Adrenal gland (tissue), 19 donors: Measurements from ENCODE around the gene DDX41. TPM values are rescaled to one million over a fixed set of nuclear protein-coding genes. Genes with fewer than 3 reads are reported as not detected.
A peak's percentile ranks its signal among the peaks of the same experiment; 100 is the strongest.
"Not testable (repeated sequence)": the region's sequence is repeated elsewhere in the genome, so short reads cannot be mapped to it uniquely, and the experiment has no call there.

Source experiments
- DNase-seq, 7 donors: peaks; one replicate each; pipeline ENCODE4 v3.0.0-alpha.2; 2019 to 2020
- H3K27ac ChIP-seq, 5 donors: fragments of 200-600 bp; sonication (generic) in 4 of 5; 1 replicate in 3 of 5; 2 replicates in 2 of 5; pipeline versions ENCODE4 v1.5.1 to v1.8.0; 2016 to 2020; ENCODE audit warnings: mild to moderate bottlenecking in 1 of 5
- H3K27me3 ChIP-seq: fragments of 200-600 bp; 2 replicates; pipeline ENCODE4 v1.8.0; 2021
- H3K36me3 ChIP-seq, 2 donors: fragments of 200-600 bp; replicated peaks in 1 of 2; 1 replicate in 1 of 2; 2 replicates in 1 of 2; pipeline versions ENCODE4 v1.5.1 to v1.8.0; 2018 to 2022
- H3K4me1 ChIP-seq, 2 donors: fragments of 200-600 bp; replicated peaks in 1 of 2; 1 replicate in 1 of 2; 2 replicates in 1 of 2; pipeline versions ENCODE4 v1.5.1 to v1.8.0; 2018 to 2021
- H3K4me3 ChIP-seq, 4 donors: fragments of 200-600 bp; sonication (generic) in 3 of 4; one replicate each; pipeline ENCODE4 v1.5.1; 2016 to 2018
- H3K9me3 ChIP-seq, 3 donors: fragments of 200-600 bp; sonication (generic) in 1 of 3; replicated peaks in 1 of 3; 1 replicate in 2 of 3; 2 replicates in 1 of 3; pipeline versions ENCODE4 v1.5.1 to v1.8.0; 2016 to 2021
- CTCF ChIP-seq, 6 experiments: fragments of 450-650 bp in 4 of 6; fragments of 200-600 bp in 2 of 6; sonication (generic) in 1 of 6; IDR thresholded peaks; 1 replicate in 5 of 6; 2 replicates in 1 of 6; pipeline versions ENCODE4 v1.5.1 to v1.8.0; 2016 to 2021; ENCODE audit warnings: antibody characterized with exemption in 6 of 6, mild to moderate bottlenecking in 2 of 6, moderate library complexity in 1 of 6
- POLR2A ChIP-seq, 2 donors: fragments of 450-650 bp; IDR thresholded peaks; one replicate each; pipeline ENCODE4 v1.6.1; 2017; ENCODE audit warnings: antibody characterized with exemption in 2 of 2, mild to moderate bottlenecking in 2 of 2, moderate library complexity in 1 of 2
- WGBS, 4 donors: extraction: QIAGEN DNeasy Blood & Tissue Kit in 2 of 4; methylation state at CpG; one replicate each; pipeline versions ENCODE4 v1.1.5 to v1.1.7; 2013 to 2017; 5-methylcytosine and 5-hydroxymethylcytosine counted together
- intact Hi-C, 2 donors: fragments of 100-400 bp; cut with DNase I; formaldehyde crosslinking; loops; one replicate each; pipeline versions ENCODE4 v1.14.1 to v1.15.0; 2022 to 2023
- long read RNA-seq, 10 donors: library from polyadenylated mRNA in 3 of 10; unstranded in 2 of 10; stranded (forward) in 1 of 10; transcript quantifications; one replicate each; pipeline ENCODE4 v2.0.0 and lab custom pipeline, GENCODE V29; 2021 to 2026
- polyA plus RNA-seq, 3 donors: library from polyadenylated mRNA; stranded (reverse); fragments of 200-250 nt in 2 of 3; fragments of 350-450 nt in 1 of 3; fragmentation: Illumina TruSeq in 1 of 3; extraction: RNeasy Lipid Tissue Mini Kit (QIAGEN cat#74804) in 1 of 3; gene quantifications; one replicate each; pipeline ENCODE4 v1.2.3, GENCODE V29; 2013 to 2014
- total RNA-seq, 9 donors: library from RNA; depleted of rRNA in 4 of 9; stranded (reverse); fragments of >200 nt in 4 of 9; fragments of 120-200 nt in 1 of 9; fragmentation: NEBNext Ultra II Directional in 1 of 9; extraction: Animal tissue kit (Norgen Biotek cat#: 25700) in 1 of 9; gene quantifications; one replicate each; pipeline versions ENCODE4 v1.1.0 to v1.2.4, GENCODE V29; 2013 to 2023
- donor health status: healthy with polysubstance abuse.
- donor health status: Bipolar disorder and iron deficiency.
- donor health status: DM: yes; HTN: yes; CAD: no.
- donor health status: DM: no; HTN: no; CAD: no.
- donor health status: DM: no; HTN: no; CAD: no.
- donor health status: DM: yes; HTN: yes; CAD: no.

DDX41 gene
- total RNA-seq (100 to 1,000 TPM in 6 of 9 donors, 10 to 100 TPM in 3; 71.4 to 180 (median 112) TPM), polyA plus RNA-seq (100 to 1,000 TPM in 2 of 3 donors, 10 to 100 TPM in 1; 47.0 to 145 (median 124) TPM)
- long read RNA-seq, donor 1, partial matches to known transcripts: 17 of 24 reads
- long read RNA-seq, donor 1, other reads (novel, unspliced or antisense): 0 of 24 reads
- long read RNA-seq, donor 2, partial matches to known transcripts: 13 of 17 reads
- long read RNA-seq, donor 2, other reads (novel, unspliced or antisense): 0 of 17 reads
- long read RNA-seq, donor 3, partial matches to known transcripts: 8 of 14 reads
- long read RNA-seq, donor 3, other reads (novel, unspliced or antisense): 0 of 14 reads
- long read RNA-seq, donor 4, transcript DDX41-208 (17 exons, 2,607 nt): major isoform, 7 of 13 reads
- long read RNA-seq, donor 4, partial matches to known transcripts: 5 of 13 reads
- long read RNA-seq, donor 4, other reads (novel, unspliced or antisense): 0 of 13 reads
- long read RNA-seq, donor 5, transcript DDX41-208 (17 exons, 2,607 nt): major isoform, 59 of 83 reads
- long read RNA-seq, donor 5, transcript DDX41-201 (16 exons, 2,137 nt): minor isoform, 5 of 83 reads
- long read RNA-seq, donor 5, partial matches to known transcripts: 10 of 83 reads
- long read RNA-seq, donor 5, other reads (novel, unspliced or antisense): 8 of 83 reads
- long read RNA-seq, donor 6, partial matches to known transcripts: 8 of 13 reads
- long read RNA-seq, donor 6, other reads (novel, unspliced or antisense): 1 of 13 reads
- long read RNA-seq, donor 7, partial matches to known transcripts: 15 of 17 reads
- long read RNA-seq, donor 7, other reads (novel, unspliced or antisense): 0 of 17 reads
- long read RNA-seq, donor 8, partial matches to known transcripts: 35 of 41 reads
- long read RNA-seq, donor 8, other reads (novel, unspliced or antisense): 0 of 41 reads
- long read RNA-seq, donor 9, partial matches to known transcripts: 5 of 7 reads
- long read RNA-seq, donor 9, other reads (novel, unspliced or antisense): 0 of 7 reads
- long read RNA-seq, donor 10, partial matches to known transcripts: 20 of 24 reads
- long read RNA-seq, donor 10, other reads (novel, unspliced or antisense): 0 of 24 reads

- TF ChIP-seq CTCF (IDR thresholded peaks at IDR 0.05): peak in 1 of 6 experiments; percentile 28
- peak; percentile 34 to 66 for TF ChIP-seq POLR2A (IDR thresholded peaks at IDR 0.05)
- intact Hi-C loops: no loop called here
- H3K4me3 ChIP-seq: peak within 1 kb of the TSS; percentile 13 to 85 (median 83)
- peaks cover 11 to 19% of the 10 kb centered on the region in 2 donors for H3K4me1 ChIP-seq
- 0% methylated on average over 31 to 96 of the region's 96 CpGs for WGBS, 4 donors
- H3K36me3 ChIP-seq: peaks cover 0 to 66% of the 10 kb centered on the region in 2 donors
- peak; percentile 97 to 99 (median 99) for DNase-seq
- H3K9me3 ChIP-seq: no peaks in the 10 kb centered on the region
- H3K27ac ChIP-seq: peak within 1 kb of the TSS; percentile 54 to 94 (median 76)
- H3K27me3 ChIP-seq: no peaks in the 10 kb centered on the region
Measured at GRCh38 chr5:177516601-177517568, at the start of gene DDX41. Gene DDX41, minus strand, starts transcription at chr5:177516961. Its CDS starts 16 bp downstream, at chr5:177516945.

GRCh38 chr5:177565046-177565445 is 48.3 kb upstream of the DDX41 start:
- H3K4me3 ChIP-seq: no peak overlapping the region
- H3K4me1 ChIP-seq: no peaks in the 10 kb centered on the region
- TF ChIP-seq POLR2A (IDR thresholded peaks at IDR 0.05): no peak
- no peak for TF ChIP-seq CTCF (IDR thresholded peaks at IDR 0.05)
- WGBS, 4 donors: 71 to 75% (median 72%) methylated on average over 8 of the region's 8 CpGs
- intact Hi-C loops: no loop called here
- H3K9me3 ChIP-seq: no peaks in the 10 kb centered on the region
- H3K27me3 ChIP-seq: peaks cover 10% of the 10 kb centered on the region
- no peak for DNase-seq
- H3K27ac ChIP-seq: no peak overlapping the region
- H3K36me3 ChIP-seq: no peaks in the 10 kb centered on the region

- H3K27ac ChIP-seq, H3K9me3 ChIP-seq, DNase-seq, intact Hi-C loops, H3K27me3 ChIP-seq, H3K4me1 ChIP-seq, H3K4me3 ChIP-seq, H3K36me3 ChIP-seq: not testable (repeated sequence)
- WGBS, 4 donors: 54 to 60% (median 58%) methylated on average over 8 of the region's 8 CpGs
Measured at GRCh38 chr5:177559446-177559941, 42.7 kb upstream of the DDX41 start.

GRCh38 chr5:177557796-177558195 is 41.0 kb upstream of the DDX41 start:
- peaks cover 12 to 13% of the 10 kb centered on the region in 2 donors for H3K4me1 ChIP-seq
- H3K27me3 ChIP-seq: no peaks in the 10 kb centered on the region
- no peak for DNase-seq
- TF ChIP-seq POLR2A (IDR thresholded peaks at IDR 0.05) (no peak), CTCF (IDR thresholded peaks at IDR 0.05) (no peak)
- WGBS, 4 donors: 66 to 80% (median 79%) methylated on average over 5 of the region's 5 CpGs
- H3K27ac ChIP-seq: no peak overlapping the region
- intact Hi-C loops: no loop called here
- no peaks in the 10 kb centered on the region for H3K9me3 ChIP-seq
- H3K4me3 ChIP-seq: no peak overlapping the region
- no peaks in the 10 kb centered on the region for H3K36me3 ChIP-seq
